Trophoblast cell (in vitro differentiated cells and primary cell): ENCODE data around the gene WDR86.

ENCODE experiments used
- DNase-seq, 2 donors: peaks; one replicate each; pipeline ENCODE4 v3.0.0-alpha.2; 2016
- H2AFZ ChIP-seq: 2 replicates; pipeline ENCODE4 v1.6.1; 2013; ENCODE audit warnings: low read length, moderate library complexity, mild to moderate bottlenecking; ENCODE audit not compliant: insufficient read depth, poor library complexity
- H2AK5ac ChIP-seq: 2 replicates; pipeline ENCODE4 v1.6.1; 2013; ENCODE audit warnings: mild to moderate bottlenecking, low read length
- H2BK120ac ChIP-seq: 2 replicates; pipeline ENCODE4 v1.6.1; 2013; ENCODE audit warnings: low read length, mild to moderate bottlenecking, moderate library complexity; ENCODE audit not compliant: insufficient read depth, poor library complexity
- H2BK12ac ChIP-seq: 2 replicates; pipeline ENCODE4 v1.6.1; 2013; ENCODE audit warnings: mild to moderate bottlenecking, low read length, moderate library complexity
- H2BK5ac ChIP-seq: 2 replicates; pipeline ENCODE4 v1.6.1; 2013; ENCODE audit warnings: low read length, low read depth, moderate library complexity, mild to moderate bottlenecking; ENCODE audit not compliant: poor library complexity
- H3K14ac ChIP-seq: 2 replicates; pipeline ENCODE4 v1.6.1; 2013; ENCODE audit warnings: mild to moderate bottlenecking, low read length
- H3K18ac ChIP-seq: 2 replicates; pipeline ENCODE4 v1.6.1; 2013; ENCODE audit warnings: mild to moderate bottlenecking, low read length
- H3K23ac ChIP-seq: 2 replicates; pipeline ENCODE4 v1.6.1; 2013; ENCODE audit warnings: low read length
- H3K27ac ChIP-seq: 2 replicates; pipeline ENCODE4 v1.5.1; 2013; ENCODE audit warnings: low read depth, mild to moderate bottlenecking, inconsistent platforms, low read length, moderate library complexity
- H3K27me3 ChIP-seq: 2 replicates; pipeline ENCODE4 v1.6.1; 2013; ENCODE audit warnings: inconsistent platforms, mild to moderate bottlenecking, low read length, moderate library complexity; ENCODE audit not compliant: insufficient read depth
- H3K36me3 ChIP-seq, 2 experiments: 1 replicate in 1 of 2; 2 replicates in 1 of 2; pipeline ENCODE4 v1.6.1; 2013; ENCODE audit warnings: low read length in 2 of 2, mild to moderate bottlenecking in 2 of 2, moderate library complexity in 1 of 2; ENCODE audit not compliant: insufficient read depth in 2 of 2, control insufficient read depth in 1 of 2
- H3K4ac ChIP-seq: 2 replicates; pipeline ENCODE4 v1.6.1; 2013; ENCODE audit warnings: low read depth, mild to moderate bottlenecking, low read length, moderate library complexity
- H3K4me1 ChIP-seq, 2 experiments: 1 replicate in 1 of 2; 2 replicates in 1 of 2; pipeline ENCODE4 v1.6.1; 2013; ENCODE audit warnings: low read length in 2 of 2, mild to moderate bottlenecking in 2 of 2, moderate library complexity in 1 of 2; ENCODE audit not compliant: insufficient read depth in 2 of 2, control insufficient read depth in 1 of 2
- H3K4me2 ChIP-seq: 2 replicates; pipeline ENCODE4 v1.6.1; 2013; ENCODE audit warnings: inconsistent platforms, mild to moderate bottlenecking, low read length, moderate library complexity
- H3K4me3 ChIP-seq: 2 replicates; pipeline ENCODE4 v1.5.1; 2013; ENCODE audit warnings: mild to moderate bottlenecking, low read depth, low read length, inconsistent platforms
- H3K79me1 ChIP-seq: one replicate; pipeline ENCODE4 v1.6.1; 2013; ENCODE audit warnings: low read length
- H3K79me2 ChIP-seq: 2 replicates; pipeline ENCODE4 v1.6.1; 2013; ENCODE audit warnings: low read length, mild to moderate bottlenecking; ENCODE audit not compliant: control insufficient read depth, insufficient read depth, poor library complexity
- H3K9ac ChIP-seq: 2 replicates; pipeline ENCODE4 v1.6.1; 2013; ENCODE audit warnings: mild to moderate bottlenecking, low read length
- H3K9me3 ChIP-seq: 2 replicates; pipeline ENCODE4 v1.6.1; 2013; ENCODE audit warnings: low read depth, mild to moderate bottlenecking, control low read depth, inconsistent platforms, low read length; ENCODE audit not compliant: insufficient read depth
- H4K12ac ChIP-seq: 2 replicates; pipeline ENCODE4 v1.6.1; 2013; ENCODE audit warnings: low read depth, mild to moderate bottlenecking, low read length, moderate library complexity
- H4K8ac ChIP-seq: 2 replicates; pipeline ENCODE4 v1.6.1; 2013; ENCODE audit warnings: low read depth, mild to moderate bottlenecking, low read length, moderate library complexity
- H4K91ac ChIP-seq: one replicate; pipeline ENCODE4 v1.6.1; 2013; ENCODE audit warnings: low read depth, mild to moderate bottlenecking, low read length, moderate library complexity
- WGBS: extraction: QIAGEN DNeasy Blood & Tissue Kit; methylation state at CpG from one replicate; pipeline ENCODE4 v1.1.7; 2013; ENCODE audit warnings: missing lambda C conversion rate; ENCODE audit not compliant: insufficient read length, insufficient coverage; ENCODE audit errors: extremely low coverage; 5-methylcytosine and 5-hydroxymethylcytosine counted together

WDR86 gene

DNA sequence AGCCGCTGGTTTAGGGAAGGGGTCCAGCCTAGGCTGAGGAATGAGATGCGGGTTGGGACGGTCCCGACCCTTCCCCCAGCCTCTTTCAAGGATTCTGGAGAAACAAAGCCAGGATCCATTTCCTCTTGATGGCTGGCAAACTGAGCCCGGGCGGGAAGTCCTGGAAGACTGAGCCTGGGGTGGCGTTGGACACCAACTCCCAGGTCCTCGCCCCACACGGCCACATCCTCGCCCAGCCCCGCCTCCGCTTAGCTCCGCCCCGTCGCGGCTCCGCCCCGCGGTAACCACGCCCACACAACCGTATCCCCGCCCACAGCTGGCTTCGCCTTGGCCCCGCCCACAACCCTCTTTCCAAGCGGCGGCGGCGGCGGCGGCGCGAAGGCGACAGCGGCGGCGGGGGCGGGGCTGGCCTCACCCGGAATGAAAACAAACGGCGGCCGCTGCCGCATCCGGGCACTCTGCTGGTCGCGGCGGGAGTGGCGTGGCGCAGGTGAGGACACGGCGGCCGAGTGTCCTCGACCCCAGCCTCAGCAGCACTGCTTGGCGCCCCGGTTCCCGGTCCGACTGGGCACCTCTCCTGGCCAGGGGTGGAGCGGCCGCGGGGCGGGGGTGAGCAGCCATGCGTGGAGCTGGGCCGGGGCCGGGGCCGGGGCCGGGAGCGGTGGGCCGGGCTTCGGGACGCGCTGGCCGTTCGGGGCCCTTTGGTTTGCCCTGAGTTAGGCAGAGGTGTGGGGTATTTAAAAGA is 68.3 kb downstream of the WDR86 start, which contains the start of gene NUB1:
TSS of gene NUB1 (plus strand) at position 456 of the 745 bp plus-strand sequence. CDS start 3,538 bp downstream, outside the sequence.
- Histone ChIP-seq H3K14ac (peak within 1 kb of the TSS; percentile 98), H3K4ac (peak within 1 kb of the TSS; percentile 92), H3K9me3 (peaks cover 3% of the 10 kb centered on the region), H4K8ac (peak within 1 kb of the TSS; percentile 100), H3K36me3 (peaks cover 0 to 4% of the 10 kb centered on the region in 2 experiments), H3K4me2 (peak within 1 kb of the TSS; percentile 63), H2AFZ (peak within 1 kb of the TSS; percentile 99), H3K27me3 (no peaks in the 10 kb centered on the region), H3K4me3 (peak within 1 kb of the TSS; percentile 99), H4K12ac (peak within 1 kb of the TSS; percentile 98), H3K23ac (no peak within 1 kb of the TSS), H3K9ac (peak within 1 kb of the TSS; percentile 92), H3K27ac (peak within 1 kb of the TSS; percentile 68), H3K79me1 (peaks cover 3% of the 10 kb centered on the region), H4K91ac (peak within 1 kb of the TSS; percentile 98), H3K4me1 (no peaks in the 10 kb centered on the region), H2AK5ac (peak within 1 kb of the TSS; percentile 57), H2BK120ac (peak within 1 kb of the TSS; percentile 91), H3K18ac (peak within 1 kb of the TSS; percentile 96), H2BK12ac (peak within 1 kb of the TSS; percentile 15), H3K79me2 (peaks cover 2% of the 10 kb centered on the region), H2BK5ac (no peak within 1 kb of the TSS)
- DNase-seq, result peak; percentile 86 to 97
- WGBS, result no CpG with 5 or more reads among the region's 72 CpGs

- peak overlapping the region; percentile 39 for H4K91ac ChIP-seq
- H3K9ac ChIP-seq, result no peak overlapping the region
- WGBS, result 100% methylated on average over 1 of the region's 12 CpGs
- peaks cover 2% of the 10 kb centered on the region for H3K79me2 ChIP-seq
- H3K14ac ChIP-seq, result no peak overlapping the region
- no peak overlapping the region for H3K4me3 ChIP-seq
- H3K79me1 ChIP-seq, result peaks cover 3% of the 10 kb centered on the region
- H3K4ac ChIP-seq, result no peak overlapping the region
- no peak overlapping the region for H2AK5ac ChIP-seq
- DNase-seq, result no peak
- peaks cover 3% of the 10 kb centered on the region for H3K9me3 ChIP-seq
- H2AFZ ChIP-seq, result peak overlapping the region; percentile 32
- H3K23ac ChIP-seq, result no peak overlapping the region
- H3K4me1 ChIP-seq, result no peaks in the 10 kb centered on the region
- no peak overlapping the region for H3K18ac ChIP-seq
- H3K27me3 ChIP-seq, result no peaks in the 10 kb centered on the region
- no peak overlapping the region for H2BK120ac ChIP-seq
- H4K8ac ChIP-seq, result peak overlapping the region; percentile 72
- no peak overlapping the region for H3K27ac ChIP-seq
- peak overlapping the region; percentile 63 for H3K4me2 ChIP-seq
- H4K12ac ChIP-seq, result peak overlapping the region; percentile 34
- H2BK12ac ChIP-seq, result peak overlapping the region; percentile 15
- H3K36me3 ChIP-seq, result no peaks in the 10 kb centered on the region
- no peak overlapping the region for H2BK5ac ChIP-seq
Measured at GRCh38 chr7:151340794-151341356, 69.0 kb downstream of the WDR86 start.

DNA sequence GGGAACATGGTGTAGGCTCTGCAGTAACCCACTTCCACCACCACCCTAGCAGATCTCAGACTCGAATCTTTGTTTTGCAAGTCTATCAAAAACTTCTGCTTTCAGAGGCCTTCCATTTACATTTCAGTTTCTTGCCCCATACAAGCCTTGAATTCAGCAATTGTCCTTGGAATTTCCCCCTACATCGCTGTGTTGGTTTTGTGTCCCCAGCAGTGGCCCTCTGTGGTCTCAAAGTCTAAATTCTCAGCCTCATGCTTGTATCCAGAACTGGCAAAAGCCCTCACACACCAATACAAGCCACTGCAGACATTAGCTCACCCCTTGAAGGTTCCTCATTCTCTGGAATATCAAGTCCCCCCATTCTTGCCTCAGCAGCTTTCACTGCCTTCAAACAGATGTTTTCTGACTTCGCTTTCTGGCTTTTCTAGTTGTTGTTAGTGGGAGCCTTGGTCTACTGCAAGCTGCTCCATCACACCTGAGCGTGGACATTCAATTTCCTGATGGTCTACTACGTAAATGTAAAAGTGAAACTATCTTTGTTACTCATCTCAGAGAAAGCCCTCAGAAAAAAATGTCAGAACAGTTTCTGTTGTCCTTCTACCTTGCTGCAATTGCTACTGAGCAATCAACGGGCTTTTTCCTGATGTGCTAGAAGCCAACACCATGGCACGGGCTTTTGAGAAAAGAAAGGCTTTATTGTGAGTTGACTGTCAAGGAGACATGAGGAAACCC is 70.0 kb downstream of the WDR86 start:
- H2BK120ac ChIP-seq, result no peak overlapping the region
- peaks cover 2% of the 10 kb centered on the region for H3K79me2 ChIP-seq
- H2AFZ ChIP-seq, result no peak overlapping the region
- no peak overlapping the region for H2AK5ac ChIP-seq
- H3K14ac ChIP-seq, result no peak overlapping the region
- H4K8ac ChIP-seq, result no peak overlapping the region
- WGBS, result no CpG with 5 or more reads among the region's 7 CpGs
- H3K9ac ChIP-seq, result no peak overlapping the region
- H2BK12ac ChIP-seq, result no peak overlapping the region
- H3K23ac ChIP-seq, result no peak overlapping the region
- H3K9me3 ChIP-seq, result peaks cover 3% of the 10 kb centered on the region
- no peak overlapping the region for H2BK5ac ChIP-seq
- H3K4me3 ChIP-seq, result no peak overlapping the region
- H3K4ac ChIP-seq, result no peak overlapping the region
- DNase-seq, result peak in 1 of 2 donors; percentile 27
- H3K18ac ChIP-seq, result no peak overlapping the region
- H4K12ac ChIP-seq, result no peak overlapping the region
- peaks cover 3% of the 10 kb centered on the region for H3K79me1 ChIP-seq
- H3K27me3 ChIP-seq, result no peaks in the 10 kb centered on the region
- H3K4me2 ChIP-seq, result no peak overlapping the region
- no peak overlapping the region for H3K27ac ChIP-seq
- no peaks in the 10 kb centered on the region for H3K36me3 ChIP-seq
- H4K91ac ChIP-seq, result no peak overlapping the region
- H3K4me1 ChIP-seq, result no peaks in the 10 kb centered on the region

DNA sequence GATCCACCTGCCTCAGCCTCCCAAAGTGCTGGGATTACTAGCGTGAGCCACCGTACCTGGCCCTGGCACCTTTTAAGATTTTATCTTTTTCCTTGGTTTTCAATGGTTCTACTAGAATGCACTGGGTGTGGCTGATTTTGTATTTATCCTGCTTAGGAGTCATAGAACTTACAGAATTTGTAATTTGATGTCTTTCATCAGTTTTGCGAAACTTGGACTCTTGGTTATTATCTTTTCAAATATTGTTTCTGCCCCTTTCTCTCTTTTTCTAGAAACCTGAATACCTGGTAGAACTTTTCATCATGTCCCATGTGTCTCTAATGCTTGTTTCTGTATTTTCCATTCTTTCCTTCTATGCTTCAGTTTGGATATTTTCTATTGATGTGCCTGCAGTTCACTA is 71.0 kb downstream of the WDR86 start:
- H2AK5ac ChIP-seq, result no peak overlapping the region
- peaks cover 3% of the 10 kb centered on the region for H3K9me3 ChIP-seq
- no peak overlapping the region for H2BK120ac ChIP-seq
- no peak overlapping the region for H3K4me3 ChIP-seq
- H3K18ac ChIP-seq, result no peak overlapping the region
- no CpG with 5 or more reads among the region's 3 CpGs for WGBS
- H3K36me3 ChIP-seq, result no peaks in the 10 kb centered on the region
- H2AFZ ChIP-seq, result no peak overlapping the region
- no peaks in the 10 kb centered on the region for H3K27me3 ChIP-seq
- H3K27ac ChIP-seq, result no peak overlapping the region
- no peak overlapping the region for H3K4me2 ChIP-seq
- no peak overlapping the region for H2BK12ac ChIP-seq
- H4K8ac ChIP-seq, result no peak overlapping the region
- no peak overlapping the region for H3K9ac ChIP-seq
- H4K91ac ChIP-seq, result no peak overlapping the region
- DNase-seq, result no peak
- no peaks in the 10 kb centered on the region for H3K4me1 ChIP-seq
- no peak overlapping the region for H3K23ac ChIP-seq
- H3K4ac ChIP-seq, result no peak overlapping the region
- peaks cover 3% of the 10 kb centered on the region for H3K79me1 ChIP-seq
- no peak overlapping the region for H2BK5ac ChIP-seq
- peaks cover 2% of the 10 kb centered on the region for H3K79me2 ChIP-seq
- no peak overlapping the region for H4K12ac ChIP-seq
- no peak overlapping the region for H3K14ac ChIP-seq
